ENCODE data around the gene OR4K2.

OR4K2 gene

DNA sequence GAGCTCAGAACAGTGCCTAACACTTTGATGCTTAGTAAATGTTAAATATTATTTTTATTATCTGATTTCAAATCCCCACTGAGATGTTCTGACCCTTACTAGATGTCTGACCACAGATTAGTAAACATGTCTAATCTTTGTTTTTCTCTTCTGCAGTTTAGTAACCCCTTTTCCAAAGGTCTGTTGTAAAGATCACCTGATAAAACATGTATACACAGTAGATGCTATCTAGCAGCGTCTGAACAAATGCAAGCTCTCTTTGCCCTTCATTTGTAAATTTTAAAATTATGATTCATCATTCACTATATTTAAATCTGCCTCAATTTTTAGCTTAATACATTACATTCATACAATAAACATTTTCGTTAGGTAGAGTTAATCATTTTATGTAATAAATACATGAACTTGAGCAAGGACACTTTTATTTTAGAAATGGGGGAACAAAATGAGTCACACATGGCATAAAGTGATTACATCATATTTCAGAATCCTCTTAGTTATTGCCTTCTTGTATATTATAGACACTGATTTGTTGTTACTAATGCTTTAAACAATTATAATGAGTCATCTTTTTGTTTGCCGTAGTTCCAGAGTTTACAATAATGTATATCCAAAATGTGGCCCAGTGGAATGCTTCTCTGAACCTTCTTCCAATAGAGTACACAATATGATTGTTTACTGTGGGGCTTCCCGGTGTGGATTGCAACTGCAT is 43.8 kb downstream of the OR4K2 start:
- Histone ChIP-seq H3K27me3 (ENCODE audit: insufficient read depth, poor library complexity, severe bottlenecking) (peaks cover 4% of the 10 kb centered on the region), H3K4me3 (replicated peaks; ENCODE audit: insufficient read depth, low read length) (no peak overlapping the region), H3K27ac (replicated peaks) (no peak overlapping the region)
- no peak for TF ChIP-seq SPI1 (IDR thresholded peaks at IDR 0.05; ENCODE audit: borderline replicate concordance, low read depth)
- TF ChIP-seq, protein P1, sequence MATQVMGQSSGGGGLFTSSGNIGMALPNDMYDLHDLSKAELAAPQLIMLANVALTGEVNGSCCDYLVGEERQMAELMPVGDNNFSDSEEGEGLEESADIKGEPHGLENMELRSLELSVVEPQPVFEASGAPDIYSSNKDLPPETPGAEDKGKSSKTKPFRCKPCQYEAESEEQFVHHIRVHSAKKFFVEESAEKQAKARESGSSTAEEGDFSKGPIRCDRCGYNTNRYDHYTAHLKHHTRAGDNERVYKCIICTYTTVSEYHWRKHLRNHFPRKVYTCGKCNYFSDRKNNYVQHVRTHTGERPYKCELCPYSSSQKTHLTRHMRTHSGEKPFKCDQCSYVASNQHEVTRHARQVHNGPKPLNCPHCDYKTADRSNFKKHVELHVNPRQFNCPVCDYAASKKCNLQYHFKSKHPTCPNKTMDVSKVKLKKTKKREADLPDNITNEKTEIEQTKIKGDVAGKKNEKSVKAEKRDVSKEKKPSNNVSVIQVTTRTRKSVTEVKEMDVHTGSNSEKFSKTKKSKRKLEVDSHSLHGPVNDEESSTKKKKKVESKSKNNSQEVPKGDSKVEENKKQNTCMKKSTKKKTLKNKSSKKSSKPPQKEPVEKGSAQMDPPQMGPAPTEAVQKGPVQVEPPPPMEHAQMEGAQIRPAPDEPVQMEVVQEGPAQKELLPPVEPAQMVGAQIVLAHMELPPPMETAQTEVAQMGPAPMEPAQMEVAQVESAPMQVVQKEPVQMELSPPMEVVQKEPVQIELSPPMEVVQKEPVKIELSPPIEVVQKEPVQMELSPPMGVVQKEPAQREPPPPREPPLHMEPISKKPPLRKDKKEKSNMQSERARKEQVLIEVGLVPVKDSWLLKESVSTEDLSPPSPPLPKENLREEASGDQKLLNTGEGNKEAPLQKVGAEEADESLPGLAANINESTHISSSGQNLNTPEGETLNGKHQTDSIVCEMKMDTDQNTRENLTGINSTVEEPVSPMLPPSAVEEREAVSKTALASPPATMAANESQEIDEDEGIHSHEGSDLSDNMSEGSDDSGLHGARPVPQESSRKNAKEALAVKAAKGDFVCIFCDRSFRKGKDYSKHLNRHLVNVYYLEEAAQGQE (IDR thresholded peaks at IDR 0.05; ENCODE audit: insufficient replicate concordance, low read depth): no peak
- DNase-seq (ENCODE audit: low read depth in 1 of 2, low spot score in 1 of 2): no peak

DNA sequence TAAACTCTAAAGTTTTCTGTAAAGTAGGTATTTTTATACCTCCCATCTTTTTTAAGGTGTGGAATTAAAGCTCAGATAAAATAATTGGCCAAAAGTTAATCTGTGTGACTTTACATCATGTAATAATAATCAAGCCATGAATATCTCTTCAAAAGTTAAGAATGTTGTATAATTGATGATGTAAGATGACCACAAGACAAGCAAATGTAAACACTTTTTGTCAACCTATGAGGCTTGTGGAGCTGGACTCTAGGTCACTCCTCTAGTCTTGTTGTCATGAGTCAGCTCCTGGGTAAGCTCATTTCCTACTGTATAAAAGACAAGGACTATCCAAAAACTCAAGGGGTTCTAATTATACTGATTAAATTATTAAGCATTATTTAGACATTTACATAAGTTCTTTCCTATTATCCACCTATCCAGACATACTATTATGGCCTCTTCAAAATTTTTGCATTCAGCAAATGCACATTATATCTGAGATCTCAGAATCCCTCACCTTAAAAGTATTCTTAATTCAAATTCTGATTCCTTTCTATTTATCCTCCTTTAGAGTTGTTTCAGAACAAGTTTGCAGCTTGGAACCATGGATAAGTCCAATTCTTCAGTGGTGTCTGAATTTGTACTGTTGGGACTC is 45.2 kb downstream of the OR4K2 start, which contains the start of gene OR4K5:
Gene OR4K5 (plus strand): TSS at position 587 of the 637 bp plus-strand sequence. CDS start 0 bp downstream, at position 587.
- TF ChIP-seq, protein P1 (IDR thresholded peaks at IDR 0.05; ENCODE audit: insufficient replicate concordance, low read depth): no peak
- TF ChIP-seq POLR2AphosphoS5 (IDR thresholded peaks at IDR 0.05; ENCODE audit: low read depth): no peak
- no peak for TF ChIP-seq SPI1 (IDR thresholded peaks at IDR 0.05; ENCODE audit: borderline replicate concordance, low read depth)
- TF ChIP-seq, protein P2, sequence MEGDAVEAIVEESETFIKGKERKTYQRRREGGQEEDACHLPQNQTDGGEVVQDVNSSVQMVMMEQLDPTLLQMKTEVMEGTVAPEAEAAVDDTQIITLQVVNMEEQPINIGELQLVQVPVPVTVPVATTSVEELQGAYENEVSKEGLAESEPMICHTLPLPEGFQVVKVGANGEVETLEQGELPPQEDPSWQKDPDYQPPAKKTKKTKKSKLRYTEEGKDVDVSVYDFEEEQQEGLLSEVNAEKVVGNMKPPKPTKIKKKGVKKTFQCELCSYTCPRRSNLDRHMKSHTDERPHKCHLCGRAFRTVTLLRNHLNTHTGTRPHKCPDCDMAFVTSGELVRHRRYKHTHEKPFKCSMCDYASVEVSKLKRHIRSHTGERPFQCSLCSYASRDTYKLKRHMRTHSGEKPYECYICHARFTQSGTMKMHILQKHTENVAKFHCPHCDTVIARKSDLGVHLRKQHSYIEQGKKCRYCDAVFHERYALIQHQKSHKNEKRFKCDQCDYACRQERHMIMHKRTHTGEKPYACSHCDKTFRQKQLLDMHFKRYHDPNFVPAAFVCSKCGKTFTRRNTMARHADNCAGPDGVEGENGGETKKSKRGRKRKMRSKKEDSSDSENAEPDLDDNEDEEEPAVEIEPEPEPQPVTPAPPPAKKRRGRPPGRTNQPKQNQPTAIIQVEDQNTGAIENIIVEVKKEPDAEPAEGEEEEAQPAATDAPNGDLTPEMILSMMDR (IDR thresholded peaks at IDR 0.05; ENCODE audit: insufficient read depth, low read length): no peak
- no peak for TF ChIP-seq GABPA (IDR thresholded peaks at IDR 0.05; ENCODE audit: low read depth)
- H3K27ac ChIP-seq (replicated peaks): no peak within 1 kb of the TSS
- no peak for DNase-seq (ENCODE audit: low read depth in 1 of 2, low spot score in 1 of 2)
- H3K4me3 ChIP-seq (replicated peaks; ENCODE audit: insufficient read depth, low read length): no peak within 1 kb of the TSS
- H3K27me3 ChIP-seq (ENCODE audit: insufficient read depth, poor library complexity, severe bottlenecking): peaks cover 4% of the 10 kb centered on the region

DNA sequence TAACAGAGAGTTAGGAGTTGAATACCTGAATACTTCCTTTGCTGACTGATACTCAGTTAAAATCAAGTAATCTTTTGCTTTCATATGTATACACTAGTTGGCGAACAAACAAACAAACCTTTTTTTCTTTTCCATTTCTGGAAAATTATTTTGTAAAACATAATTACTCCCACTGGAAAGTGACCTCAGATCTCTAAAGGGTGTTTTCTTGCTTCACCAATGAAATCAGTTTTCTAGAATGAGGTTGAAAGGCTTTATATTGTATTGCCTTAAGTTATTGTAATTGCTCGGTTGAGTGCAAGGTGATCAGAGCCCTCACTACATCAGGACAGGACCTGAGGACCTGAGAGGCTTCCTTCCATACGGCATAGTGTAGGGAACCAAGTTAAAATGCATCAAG is 55.7 kb downstream of the OR4K2 start, which contains the start of gene OR4K1:
Gene OR4K1 (plus strand): TSS at position 301 of the 400 bp plus-strand sequence. CDS start 4,750 bp downstream, outside the sequence.
- Histone ChIP-seq H3K27me3 (ENCODE audit: insufficient read depth, poor library complexity, severe bottlenecking) (no peaks in the 10 kb centered on the region), H3K27ac (replicated peaks) (no peak within 1 kb of the TSS), H3K4me3 (replicated peaks; ENCODE audit: insufficient read depth, low read length) (no peak within 1 kb of the TSS)
- no peak for DNase-seq (ENCODE audit: low read depth in 1 of 2, low spot score in 1 of 2)
- TF ChIP-seq, protein P2 (IDR thresholded peaks at IDR 0.05; ENCODE audit: insufficient read depth, low read length): no peak
- TF ChIP-seq SPI1 (IDR thresholded peaks at IDR 0.05; ENCODE audit: borderline replicate concordance, low read depth): no peak
- TF ChIP-seq GABPA (IDR thresholded peaks at IDR 0.05; ENCODE audit: low read depth): no peak
- TF ChIP-seq POLR2AphosphoS5 (IDR thresholded peaks at IDR 0.05; ENCODE audit: low read depth): no peak
- TF ChIP-seq, protein P1 (IDR thresholded peaks at IDR 0.05; ENCODE audit: insufficient replicate concordance, low read depth): no peak

All from HL-60 (cell line).